NK-92 treated with Interleukin-12 subunit alpha and Interleukin-12 subunit beta, amount 100 ng/mL, for 24 hours (cell line): ENCODE results near the gene RAI1.

Experiments used
- DNase-seq: peaks from one replicate; lab custom pipeline; 2025; lab: John Stamatoyannopoulos, UW

Gene RAI1

GRCh38 chr17:17767154-17767869 lies 86.1 kb downstream of the RAI1 start:
- DNase-seq, result no peak

- DNase-seq, result no peak
These were observed 86.7 kb downstream of the RAI1 start for GRCh38 chr17:17767887-17768418.

- no peak for DNase-seq
These were observed 87.3 kb downstream of the RAI1 start for GRCh38 chr17:17768424-17769088.

GRCh38 chr17:17769869-17770631 lies 88.8 kb downstream of the RAI1 start:
- no peak for DNase-seq

GRCh38 chr17:17770632-17771044 lies 89.4 kb downstream of the RAI1 start:
- no peak for DNase-seq

GRCh38 chr17:17771498-17772201 lies 90.4 kb downstream of the RAI1 start:
- no peak for DNase-seq

- no peak for DNase-seq
These were observed 91.0 kb downstream of the RAI1 start for GRCh38 chr17:17772231-17772630.

GRCh38 chr17:17774009-17774881 lies 93.0 kb downstream of the RAI1 start:
- DNase-seq, result no peak

GRCh38 chr17:17776889-17777288 lies 95.6 kb downstream of the RAI1 start:
- no peak for DNase-seq

GRCh38 chr17:17778308-17779014 lies 97.2 kb downstream of the RAI1 start:
- DNase-seq, result no peak

- DNase-seq, result no peak
These were observed 97.9 kb downstream of the RAI1 start for GRCh38 chr17:17779015-17779611.

- no peak for DNase-seq
These were observed 99.8 kb downstream of the RAI1 start for GRCh38 chr17:17780922-17781590.

GRCh38 chr17:17781591-17782496 lies 100.6 kb downstream of the RAI1 start:
- no peak for DNase-seq

- no peak for DNase-seq
These were observed 101.4 kb downstream of the RAI1 start for GRCh38 chr17:17782523-17783115.

GRCh38 chr17:17783116-17783824 lies 102.0 kb downstream of the RAI1 start:
- no peak for DNase-seq

- no peak for DNase-seq
These were observed 102.8 kb downstream of the RAI1 start for GRCh38 chr17:17783825-17784656.
